ENCODE results near the gene DYNLT1.
"Not testable (repeated sequence)": the region's sequence is repeated elsewhere in the genome, so short reads cannot be mapped to it uniquely, and the experiment has no call there.

The DYNLT1 gene

GRCh38 chr6:158642097-158642601 lies 2.4 kb downstream of the DYNLT1 start:
- no peak for DNase-seq (ENCODE audit: low read depth in 2 of 2)

GRCh38 chr6:158640519-158640918 lies 4.0 kb downstream of the DYNLT1 start:
- no peak for DNase-seq (ENCODE audit: low read depth in 2 of 2)

GRCh38 chr6:158639056-158639455 lies 5.5 kb downstream of the DYNLT1 start:
- DNase-seq (ENCODE audit: low read depth in 2 of 2): no peak

DNA sequence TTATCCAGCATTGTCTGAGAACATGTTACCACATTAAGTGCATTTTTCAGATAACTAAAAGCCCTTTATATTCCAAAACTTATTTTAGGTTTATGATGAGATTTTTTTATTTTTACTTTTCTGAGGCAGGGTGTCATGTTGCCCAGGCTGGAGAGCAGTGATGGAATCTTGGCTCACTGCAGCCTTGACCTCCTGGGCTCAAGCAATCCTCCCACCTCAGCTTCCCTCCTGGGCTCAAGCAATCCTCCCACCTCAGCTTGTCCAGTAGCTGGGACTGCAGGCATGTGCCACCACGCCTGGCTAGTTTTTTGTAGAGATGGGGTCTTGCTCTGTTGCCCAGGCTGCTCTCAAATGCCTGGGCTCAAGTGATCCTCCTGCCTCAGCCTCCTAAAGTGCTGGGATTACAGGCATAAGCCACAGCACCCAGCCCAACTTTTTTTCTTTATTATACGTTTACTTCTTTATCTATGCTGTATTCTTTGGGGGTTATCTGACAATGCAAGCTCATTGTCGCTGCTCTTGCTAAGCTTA lies 6.2 kb downstream of the DYNLT1 start:
- no peak for DNase-seq (ENCODE audit: low read depth in 2 of 2)

GRCh38 chr6:158636778-158637177 lies 7.8 kb downstream of the DYNLT1 start:
- DNase-seq (ENCODE audit: low read depth in 2 of 2): no peak

GRCh38 chr6:158635427-158636073 lies 9.0 kb downstream of the DYNLT1 start:
- no peak for DNase-seq (ENCODE audit: low read depth in 2 of 2)

- DNase-seq (ENCODE audit: low read depth in 2 of 2): no peak
Measured at GRCh38 chr6:158634695-158635426, 9.7 kb downstream of the DYNLT1 start.

- DNase-seq (ENCODE audit: low read depth in 2 of 2): no peak
Measured at GRCh38 chr6:158633127-158633526, 11.4 kb downstream of the DYNLT1 start.

- DNase-seq (ENCODE audit: low read depth in 2 of 2): not testable (repeated sequence)
Measured at GRCh38 chr6:158632538-158633119, 11.9 kb downstream of the DYNLT1 start.

DNA sequence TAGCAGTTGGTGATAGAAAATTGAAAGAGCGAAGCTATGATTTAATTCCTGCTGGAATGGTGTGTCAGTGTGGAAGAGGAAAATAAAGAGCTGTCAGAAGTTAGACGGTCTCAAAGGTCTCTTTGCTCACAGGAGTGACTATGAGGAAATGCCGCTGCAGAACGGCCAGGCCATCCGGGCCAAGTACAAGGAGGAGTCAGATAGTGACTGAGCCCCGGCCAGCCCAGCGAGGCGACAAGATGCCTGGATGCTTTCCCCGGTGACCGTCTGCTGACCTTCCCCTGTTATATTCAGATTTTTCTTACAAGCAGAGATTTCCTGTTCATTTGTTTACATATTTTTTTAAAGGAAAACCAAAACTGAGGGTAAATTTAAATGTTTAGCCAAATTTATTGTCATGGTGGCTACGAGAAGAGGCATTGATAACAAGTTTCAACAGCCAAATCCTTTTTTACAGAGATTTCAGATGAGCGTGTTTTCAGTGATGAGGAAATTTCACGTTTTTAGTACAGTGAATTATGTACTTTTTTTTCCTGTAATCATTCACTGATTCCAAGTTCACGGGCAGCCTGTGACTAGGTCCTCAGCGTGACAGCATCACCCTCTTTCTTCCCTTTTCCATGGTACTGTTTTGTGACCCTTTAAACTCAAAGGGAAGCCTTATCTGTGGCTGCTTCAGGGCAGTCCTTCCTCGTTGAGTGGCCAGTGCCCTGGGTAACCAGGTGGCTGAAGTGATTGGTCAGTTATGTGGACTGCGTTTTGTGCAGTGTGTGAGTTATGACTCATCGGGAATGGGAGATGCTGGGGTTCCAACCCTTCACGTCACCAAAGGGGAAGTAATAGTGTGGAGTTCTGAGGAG lies 12.6 kb downstream of the DYNLT1 start:
- DNase-seq (ENCODE audit: low read depth in 2 of 2): no peak

DNA sequence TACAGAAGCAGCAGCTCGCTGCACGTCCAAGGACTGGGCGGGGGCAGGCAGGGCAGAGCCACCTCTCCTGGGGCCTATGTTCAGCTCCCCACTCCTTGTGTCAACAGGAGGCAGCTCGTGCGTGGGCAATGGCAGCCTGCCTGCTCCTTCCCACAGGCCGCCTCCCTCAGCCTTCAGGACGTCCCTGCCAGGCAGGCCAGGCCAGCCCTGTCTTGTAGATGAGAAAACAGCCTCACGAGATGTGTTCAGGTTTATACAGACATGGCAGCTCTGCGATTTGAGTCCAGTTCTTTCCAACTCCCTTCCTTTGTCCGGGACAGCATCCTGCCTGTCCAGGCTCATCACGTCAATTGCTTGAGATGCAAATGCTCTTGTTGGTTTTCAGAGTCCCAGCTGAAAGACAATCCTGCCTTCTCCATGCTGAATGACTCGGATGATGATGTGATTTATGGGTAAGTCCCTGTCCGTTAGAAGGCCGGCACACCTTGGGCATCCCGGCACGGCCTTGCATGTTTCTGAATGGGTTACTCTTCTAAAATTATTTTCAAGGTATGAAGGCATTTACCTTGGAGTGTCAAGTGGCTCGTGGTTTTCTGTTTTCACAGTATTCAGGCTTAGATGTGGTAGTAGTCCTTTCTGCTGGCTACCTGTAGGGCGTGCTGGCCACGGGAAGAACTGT lies 13.5 kb downstream of the DYNLT1 start:
- DNase-seq (ENCODE audit: low read depth in 2 of 2): no peak

DNA sequence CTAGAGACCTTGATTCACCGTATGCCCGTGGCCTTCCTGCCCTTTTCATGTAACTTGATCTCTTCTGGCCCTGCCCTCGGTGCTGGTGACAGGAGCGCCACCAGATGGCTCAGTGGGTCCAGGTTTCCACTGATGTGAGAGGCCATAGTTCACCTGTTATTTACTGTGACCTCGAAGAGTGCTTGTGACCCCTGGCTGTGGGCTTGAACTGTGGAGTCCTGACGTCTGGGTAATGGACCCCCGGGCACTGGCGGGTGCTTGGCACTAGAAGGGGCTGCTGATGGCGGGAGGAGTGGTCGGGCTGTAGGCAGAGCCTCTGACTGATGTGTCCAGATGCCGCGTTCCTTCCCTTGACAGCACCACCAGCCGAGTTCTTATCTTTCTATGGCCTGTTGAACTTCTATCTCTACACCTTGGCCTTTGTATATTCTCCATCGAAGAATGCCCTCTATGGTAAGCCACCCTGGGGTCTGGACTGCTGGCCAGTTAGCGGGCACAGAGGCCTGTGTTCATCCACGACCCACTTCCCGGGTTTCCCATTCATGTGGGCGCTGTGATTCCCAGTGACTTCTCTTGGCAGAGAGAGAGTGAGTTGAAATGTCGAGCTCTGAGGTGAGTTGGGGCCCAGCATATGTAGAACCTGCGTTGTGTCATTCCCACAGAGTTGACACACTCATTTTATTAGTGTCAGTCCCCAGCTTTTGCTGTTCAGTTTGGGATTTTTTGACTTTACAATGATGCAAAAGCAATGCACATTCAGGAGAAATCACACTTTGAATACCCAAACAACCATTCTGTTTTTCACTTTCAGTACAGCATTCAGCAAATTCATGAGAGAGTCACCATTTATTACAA lies 14.9 kb downstream of the DYNLT1 start:
- no peak for DNase-seq (ENCODE audit: low read depth in 2 of 2)

- no peak for DNase-seq (ENCODE audit: low read depth in 2 of 2)
Measured at GRCh38 chr6:158628542-158628941, 16.0 kb downstream of the DYNLT1 start.

GRCh38 chr6:158627940-158628211 lies 16.7 kb downstream of the DYNLT1 start:
- DNase-seq (ENCODE audit: low read depth in 2 of 2): no peak

- no peak for DNase-seq (ENCODE audit: low read depth in 2 of 2)
Measured at GRCh38 chr6:158627168-158627939, 17.2 kb downstream of the DYNLT1 start.

- no peak for DNase-seq (ENCODE audit: low read depth in 2 of 2)
Measured at GRCh38 chr6:158626360-158627167, 18.0 kb downstream of the DYNLT1 start.

DNA sequence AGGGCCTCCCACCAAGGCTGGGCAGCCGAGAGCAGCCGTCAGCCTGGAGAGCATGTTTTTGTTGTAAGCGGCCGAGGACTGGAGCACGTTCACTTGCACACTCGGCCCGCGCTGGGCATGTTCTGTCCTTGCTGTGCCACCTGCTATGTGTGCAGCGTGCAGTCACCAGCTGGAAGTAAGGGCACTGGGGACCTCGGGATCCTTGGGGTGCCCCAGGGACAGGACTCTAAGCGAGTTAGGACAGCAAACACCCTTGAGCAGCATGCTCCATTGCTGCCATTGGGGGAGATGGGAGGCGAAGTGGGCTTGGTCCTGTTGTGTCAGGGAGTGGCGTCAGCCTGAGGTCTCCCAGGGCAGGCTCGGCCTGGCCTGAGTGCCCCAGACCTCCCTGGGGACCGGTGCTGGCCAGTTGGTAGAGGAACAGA lies 18.6 kb downstream of the DYNLT1 start:
- no peak for DNase-seq (ENCODE audit: low read depth in 2 of 2)

Data from stimulated activated CD4-positive, alpha-beta T cell treated with anti-CD3 and anti-CD28 coated beads, Interleukin-1b, Interleukin-23, amount 100 ng/mL, for 1 hour (primary cell).